ENCODE data around the gene HIPK2.
"Not testable (repeated sequence)": the region's sequence is repeated elsewhere in the genome, so short reads cannot be mapped to it uniquely, and the experiment has no call there.

HIPK2 gene

DNA sequence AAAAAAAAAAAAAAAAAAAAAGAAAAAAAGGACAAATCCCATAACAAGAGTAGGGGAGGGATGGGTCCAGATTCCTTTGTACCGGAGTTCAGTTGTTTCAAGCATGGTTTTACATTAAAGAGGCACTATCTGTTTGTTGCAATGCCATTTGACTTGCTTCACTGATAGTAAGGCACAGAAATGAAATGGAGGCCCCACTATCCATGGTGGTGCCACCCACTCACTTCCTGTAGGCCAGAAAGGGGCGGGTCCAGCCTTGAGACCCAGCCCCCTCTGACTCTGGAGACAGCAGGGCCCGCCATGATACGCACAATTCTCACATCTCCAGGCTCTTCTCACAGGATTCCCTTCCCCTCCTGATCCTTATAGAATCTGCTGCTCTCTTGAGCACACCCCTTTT, 154.3 kb downstream of the HIPK2 start:
- Histone ChIP-seq H3K27me3 (replicated peaks; ENCODE audit: control insufficient read depth, insufficient read depth, low read length, poor library complexity, severe bottlenecking) (no peaks in the 10 kb centered on the region), H3K4me1 (ENCODE audit: control insufficient read depth, insufficient read depth, low read length, poor library complexity, severe bottlenecking) (peaks cover 18% of the 10 kb centered on the region), H3K9me3 (ENCODE audit: control insufficient read depth, low read length) (no peaks in the 10 kb centered on the region), H3K27ac (ENCODE audit: insufficient read depth, low read length, poor library complexity, severe bottlenecking) (no peak overlapping the region), H3K4me3 (ENCODE audit: insufficient read depth, low read depth, low read length, poor library complexity, severe bottlenecking) (no peak overlapping the region), H3K36me3 (ENCODE audit: control insufficient read depth, insufficient read depth, low read length) (no peaks in the 10 kb centered on the region)
- no peak for DNase-seq

DNA sequence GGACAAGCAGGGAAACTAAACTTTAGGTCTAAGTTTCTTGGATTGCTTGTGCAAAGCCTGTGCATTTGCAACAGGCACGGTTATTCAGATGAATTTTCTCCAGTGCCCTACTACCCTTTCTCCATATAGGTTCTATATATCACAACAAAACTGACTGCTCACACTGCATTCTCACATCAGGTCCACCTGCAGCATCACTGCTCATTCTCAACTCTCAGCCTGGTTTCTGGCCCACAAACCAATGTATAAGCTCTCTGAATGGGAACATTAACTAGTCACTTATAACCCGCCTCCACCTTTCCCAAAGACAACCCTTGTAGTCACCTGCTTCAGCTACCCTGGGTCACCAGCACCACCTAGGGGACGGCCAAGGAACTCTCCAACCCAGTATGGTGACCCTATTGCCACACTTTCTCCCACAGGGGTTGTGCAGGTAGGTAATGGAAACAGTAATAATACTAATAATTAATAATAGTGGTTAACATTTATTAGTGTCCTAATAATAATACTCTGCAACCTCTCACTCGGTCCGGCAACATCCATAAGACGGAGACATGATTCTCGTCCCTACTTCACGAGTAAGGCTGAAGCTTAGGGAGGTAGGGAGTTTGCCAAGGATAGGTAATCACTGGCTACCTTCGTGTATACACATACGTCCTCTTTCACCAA, 157.0 kb downstream of the HIPK2 start:
- no peaks in the 10 kb centered on the region for H3K4me1 ChIP-seq (ENCODE audit: control insufficient read depth, insufficient read depth, low read length, poor library complexity, severe bottlenecking)
- no peak overlapping the region for H3K4me3 ChIP-seq (ENCODE audit: insufficient read depth, low read depth, low read length, poor library complexity, severe bottlenecking)
- H3K9me3 ChIP-seq (ENCODE audit: control insufficient read depth, low read length), result no peaks in the 10 kb centered on the region
- H3K27ac ChIP-seq (ENCODE audit: insufficient read depth, low read length, poor library complexity, severe bottlenecking), result no peak overlapping the region
- peaks cover 8% of the 10 kb centered on the region for H3K36me3 ChIP-seq (ENCODE audit: control insufficient read depth, insufficient read depth, low read length)
- H3K27me3 ChIP-seq (replicated peaks; ENCODE audit: control insufficient read depth, insufficient read depth, low read length, poor library complexity, severe bottlenecking), result no peaks in the 10 kb centered on the region
- DNase-seq, result no peak

DNA sequence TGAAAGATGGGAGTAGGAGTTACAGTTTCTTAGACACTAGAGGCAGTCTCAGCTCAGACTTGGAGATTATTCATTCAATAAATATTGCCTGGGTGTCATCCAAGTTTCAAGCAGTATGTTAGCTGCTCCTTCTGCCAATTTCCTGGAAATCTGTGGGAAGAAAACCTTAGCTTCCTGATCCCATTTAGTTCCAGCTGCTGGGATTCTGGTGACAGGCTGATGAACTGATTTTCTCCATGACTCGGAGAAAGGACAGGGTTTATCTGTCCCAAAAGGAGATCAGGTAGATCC, 158.5 kb downstream of the HIPK2 start:
- H3K4me1 ChIP-seq (ENCODE audit: control insufficient read depth, insufficient read depth, low read length, poor library complexity, severe bottlenecking), result no peaks in the 10 kb centered on the region
- H3K4me3 ChIP-seq (ENCODE audit: insufficient read depth, low read depth, low read length, poor library complexity, severe bottlenecking), result no peak overlapping the region
- H3K27me3 ChIP-seq (replicated peaks; ENCODE audit: control insufficient read depth, insufficient read depth, low read length, poor library complexity, severe bottlenecking), result no peaks in the 10 kb centered on the region
- no peak overlapping the region for H3K27ac ChIP-seq (ENCODE audit: insufficient read depth, low read length, poor library complexity, severe bottlenecking)
- DNase-seq, result no peak
- H3K9me3 ChIP-seq (ENCODE audit: control insufficient read depth, low read length), result no peaks in the 10 kb centered on the region
- peaks cover 8% of the 10 kb centered on the region for H3K36me3 ChIP-seq (ENCODE audit: control insufficient read depth, insufficient read depth, low read length)

DNA sequence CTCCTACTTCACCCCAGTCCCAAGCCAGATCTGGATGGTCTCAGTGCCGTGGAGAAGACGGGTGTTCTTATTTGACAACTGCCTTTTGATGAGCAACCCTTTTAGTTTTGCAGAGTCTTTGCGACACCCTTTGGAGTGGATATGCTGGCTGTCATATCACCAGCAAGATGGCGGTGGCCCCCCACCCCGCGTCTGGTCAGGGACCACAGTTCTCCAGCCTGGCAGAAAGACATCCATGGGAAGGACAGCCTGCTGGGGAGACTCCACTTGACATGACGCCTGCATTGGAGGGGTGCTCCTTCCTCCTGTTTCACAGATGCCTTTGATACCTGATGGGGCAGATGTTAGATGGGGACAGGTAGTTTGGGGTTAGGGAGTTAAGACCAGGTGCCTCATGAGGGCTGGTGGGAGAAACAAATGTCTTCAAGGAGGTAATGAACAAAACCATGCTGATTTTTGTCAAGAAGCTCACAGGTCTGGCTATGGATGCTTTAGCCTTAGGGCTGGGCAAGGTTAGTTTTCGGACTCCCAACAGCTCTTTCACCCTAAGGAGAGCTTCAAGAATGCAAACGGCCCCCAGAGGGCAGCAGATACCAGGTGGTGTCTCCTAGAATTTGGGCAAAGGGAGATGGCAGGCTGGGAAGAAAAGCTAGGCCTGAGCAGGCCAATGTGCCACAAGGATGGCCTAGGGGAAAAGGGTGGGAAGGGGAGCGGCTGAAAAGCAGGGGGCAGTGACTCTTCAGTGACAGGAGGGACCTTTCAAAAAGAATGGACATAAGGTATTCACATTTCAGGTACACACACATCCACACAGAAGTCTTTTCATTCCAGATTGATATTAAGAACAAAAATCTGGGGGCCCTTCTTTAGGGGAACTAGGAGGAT, 159.1 kb downstream of the HIPK2 start:
- H3K4me1 ChIP-seq (ENCODE audit: control insufficient read depth, insufficient read depth, low read length, poor library complexity, severe bottlenecking), result no peaks in the 10 kb centered on the region
- no peak for DNase-seq
- no peak overlapping the region for H3K27ac ChIP-seq (ENCODE audit: insufficient read depth, low read length, poor library complexity, severe bottlenecking)
- no peak overlapping the region for H3K4me3 ChIP-seq (ENCODE audit: insufficient read depth, low read depth, low read length, poor library complexity, severe bottlenecking)
- peaks cover 12% of the 10 kb centered on the region for H3K36me3 ChIP-seq (ENCODE audit: control insufficient read depth, insufficient read depth, low read length)
- H3K9me3 ChIP-seq (ENCODE audit: control insufficient read depth, low read length), result no peaks in the 10 kb centered on the region
- H3K27me3 ChIP-seq (replicated peaks; ENCODE audit: control insufficient read depth, insufficient read depth, low read length, poor library complexity, severe bottlenecking), result no peaks in the 10 kb centered on the region

DNA sequence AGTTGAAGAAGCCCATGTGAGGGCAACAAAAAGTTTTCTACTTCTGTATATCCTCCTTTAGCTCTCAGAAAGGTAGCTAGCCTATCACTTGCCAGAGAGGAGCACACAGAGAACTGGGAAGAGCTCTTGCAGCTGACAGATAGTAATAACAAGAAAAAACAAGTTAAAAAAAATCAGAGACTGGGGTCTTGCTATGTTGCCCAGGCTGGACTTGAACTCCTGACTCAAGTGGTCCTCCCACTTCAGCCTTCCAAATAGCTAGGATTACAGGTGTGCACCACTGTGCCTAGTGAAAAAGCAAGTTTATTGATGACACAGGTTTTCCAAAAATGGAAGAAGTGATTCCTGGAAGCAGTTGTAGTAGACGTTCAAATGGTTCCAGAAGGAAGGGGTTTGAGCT, 160.7 kb downstream of the HIPK2 start:
- Histone ChIP-seq H3K36me3 (ENCODE audit: control insufficient read depth, insufficient read depth, low read length) (peaks cover 22% of the 10 kb centered on the region), H3K27ac (ENCODE audit: insufficient read depth, low read length, poor library complexity, severe bottlenecking) (no peak overlapping the region), H3K4me3 (ENCODE audit: insufficient read depth, low read depth, low read length, poor library complexity, severe bottlenecking) (no peak overlapping the region), H3K4me1 (ENCODE audit: control insufficient read depth, insufficient read depth, low read length, poor library complexity, severe bottlenecking) (no peaks in the 10 kb centered on the region), H3K9me3 (ENCODE audit: control insufficient read depth, low read length) (no peaks in the 10 kb centered on the region), H3K27me3 (replicated peaks; ENCODE audit: control insufficient read depth, insufficient read depth, low read length, poor library complexity, severe bottlenecking) (no peaks in the 10 kb centered on the region)
- DNase-seq, result no peak

- H3K4me1 ChIP-seq (ENCODE audit: control insufficient read depth, insufficient read depth, low read length, poor library complexity, severe bottlenecking), result no peaks in the 10 kb centered on the region
- no peaks in the 10 kb centered on the region for H3K27me3 ChIP-seq (replicated peaks; ENCODE audit: control insufficient read depth, insufficient read depth, low read length, poor library complexity, severe bottlenecking)
- H3K36me3 ChIP-seq (ENCODE audit: control insufficient read depth, insufficient read depth, low read length), result peaks cover 22% of the 10 kb centered on the region
- H3K4me3 ChIP-seq (ENCODE audit: insufficient read depth, low read depth, low read length, poor library complexity, severe bottlenecking), result no peak overlapping the region
- H3K27ac ChIP-seq (ENCODE audit: insufficient read depth, low read length, poor library complexity, severe bottlenecking), result no peak overlapping the region
- no peak for DNase-seq
- no peaks in the 10 kb centered on the region for H3K9me3 ChIP-seq (ENCODE audit: control insufficient read depth, low read length)
These were observed 162.9 kb downstream of the HIPK2 start for GRCh38 chr7:139614886-139615285.

DNA sequence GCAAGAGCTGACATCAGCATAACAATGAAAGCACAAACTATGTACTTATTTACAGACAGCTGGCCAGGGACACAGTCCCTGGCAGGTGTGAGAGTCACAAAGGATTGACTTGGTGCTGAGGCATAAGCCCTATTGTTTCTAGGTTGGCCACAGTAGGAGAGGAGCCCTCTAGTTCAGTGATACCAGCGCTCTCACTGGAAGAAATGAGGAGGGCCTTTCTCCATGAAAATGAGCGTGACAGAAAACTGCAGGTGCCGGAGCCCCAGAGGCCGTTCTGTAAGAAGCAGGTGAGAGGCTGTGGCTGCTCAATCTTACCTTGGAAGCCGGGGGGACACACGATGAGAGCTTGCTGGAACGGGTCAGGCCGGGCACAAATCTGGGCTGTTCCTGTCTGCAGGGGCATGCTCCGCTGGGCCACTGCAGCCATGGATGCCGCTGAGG, 163.8 kb downstream of the HIPK2 start:
- Histone ChIP-seq H3K27ac (ENCODE audit: insufficient read depth, low read length, poor library complexity, severe bottlenecking) (no peak overlapping the region), H3K4me3 (ENCODE audit: insufficient read depth, low read depth, low read length, poor library complexity, severe bottlenecking) (no peak overlapping the region), H3K36me3 (ENCODE audit: control insufficient read depth, insufficient read depth, low read length) (peaks cover 22% of the 10 kb centered on the region), H3K27me3 (replicated peaks; ENCODE audit: control insufficient read depth, insufficient read depth, low read length, poor library complexity, severe bottlenecking) (no peaks in the 10 kb centered on the region), H3K4me1 (ENCODE audit: control insufficient read depth, insufficient read depth, low read length, poor library complexity, severe bottlenecking) (no peaks in the 10 kb centered on the region), H3K9me3 (ENCODE audit: control insufficient read depth, low read length) (no peaks in the 10 kb centered on the region)
- DNase-seq, result no peak

DNA sequence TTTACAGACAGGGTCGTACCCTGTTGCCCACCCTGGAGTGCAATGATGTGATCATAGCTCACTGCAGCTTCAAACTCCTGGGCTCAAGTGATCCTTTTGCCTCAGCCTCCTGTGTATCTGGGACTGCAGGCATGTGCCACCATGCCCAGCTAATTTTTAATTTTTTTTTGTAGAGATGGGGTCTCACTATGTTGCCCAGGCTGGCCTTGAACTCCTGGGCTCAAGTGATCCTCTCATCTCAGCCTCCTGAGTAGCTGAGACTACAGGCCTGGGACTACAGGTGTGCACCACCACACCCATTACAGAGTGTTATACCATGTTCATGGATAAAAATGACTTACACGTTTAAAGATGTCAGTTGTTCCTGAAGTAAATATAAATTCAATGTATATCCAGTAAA, 166.2 kb downstream of the HIPK2 start:
- DNase-seq; H3K9me3 ChIP-seq (ENCODE audit: control insufficient read depth, low read length); H3K27ac ChIP-seq (ENCODE audit: insufficient read depth, low read length, poor library complexity, severe bottlenecking); H3K4me1 ChIP-seq (ENCODE audit: control insufficient read depth, insufficient read depth, low read length, poor library complexity, severe bottlenecking); H3K27me3 ChIP-seq (replicated peaks; ENCODE audit: control insufficient read depth, insufficient read depth, low read length, poor library complexity, severe bottlenecking); H3K4me3 ChIP-seq (ENCODE audit: insufficient read depth, low read depth, low read length, poor library complexity, severe bottlenecking): not testable (repeated sequence)
- peaks cover 18% of the 10 kb centered on the region for H3K36me3 ChIP-seq (ENCODE audit: control insufficient read depth, insufficient read depth, low read length)

DNA sequence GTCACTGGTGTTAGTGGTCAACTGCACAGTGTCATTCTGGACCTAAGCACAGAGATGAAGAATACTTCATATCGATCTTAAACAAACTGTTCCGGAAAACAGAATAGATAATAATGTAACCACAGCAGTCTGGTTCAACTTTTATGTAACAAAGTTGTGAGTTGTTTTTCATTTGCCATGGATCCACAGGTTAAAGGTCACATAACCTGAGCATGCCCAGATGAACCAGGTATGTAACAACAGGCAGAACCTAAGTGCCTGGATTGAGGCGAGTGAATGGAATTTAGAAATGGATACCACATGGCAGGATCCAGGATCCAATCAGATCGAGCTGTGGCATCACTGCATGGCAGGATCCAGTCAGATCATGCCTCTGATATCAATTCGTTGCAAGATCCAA, 167.2 kb downstream of the HIPK2 start:
- H3K27ac ChIP-seq (ENCODE audit: insufficient read depth, low read length, poor library complexity, severe bottlenecking), result no peak overlapping the region
- no peaks in the 10 kb centered on the region for H3K9me3 ChIP-seq (ENCODE audit: control insufficient read depth, low read length)
- no peak for DNase-seq
- H3K4me1 ChIP-seq (ENCODE audit: control insufficient read depth, insufficient read depth, low read length, poor library complexity, severe bottlenecking), result no peaks in the 10 kb centered on the region
- peaks cover 15% of the 10 kb centered on the region for H3K36me3 ChIP-seq (ENCODE audit: control insufficient read depth, insufficient read depth, low read length)
- no peaks in the 10 kb centered on the region for H3K27me3 ChIP-seq (replicated peaks; ENCODE audit: control insufficient read depth, insufficient read depth, low read length, poor library complexity, severe bottlenecking)
- no peak overlapping the region for H3K4me3 ChIP-seq (ENCODE audit: insufficient read depth, low read depth, low read length, poor library complexity, severe bottlenecking)

GRCh38 chr7:139603896-139604295, 173.9 kb downstream of the HIPK2 start:
- no peak for DNase-seq
- no peak overlapping the region for H3K4me3 ChIP-seq (ENCODE audit: insufficient read depth, low read depth, low read length, poor library complexity, severe bottlenecking)
- H3K9me3 ChIP-seq (ENCODE audit: control insufficient read depth, low read length), result no peaks in the 10 kb centered on the region
- no peaks in the 10 kb centered on the region for H3K27me3 ChIP-seq (replicated peaks; ENCODE audit: control insufficient read depth, insufficient read depth, low read length, poor library complexity, severe bottlenecking)
- peaks cover 23% of the 10 kb centered on the region for H3K36me3 ChIP-seq (ENCODE audit: control insufficient read depth, insufficient read depth, low read length)
- H3K27ac ChIP-seq (ENCODE audit: insufficient read depth, low read length, poor library complexity, severe bottlenecking), result no peak overlapping the region
- no peaks in the 10 kb centered on the region for H3K4me1 ChIP-seq (ENCODE audit: control insufficient read depth, insufficient read depth, low read length, poor library complexity, severe bottlenecking)
